WI38 (cell line): ENCODE data around the gene OTOA.

Experiments
- H3K4me3 ChIP-seq: 2 replicates; pipeline ENCODE4 v1.5.1; 2011; ENCODE audit warnings: low read depth, mild to moderate bottlenecking, control low read depth, low read length
- CTCF ChIP-seq: IDR thresholded peaks from 2 replicates; pipeline ENCODE4 v1.5.1; 2012; ENCODE audit warnings: low read depth, mild to moderate bottlenecking, control low read depth, low read length

OTOA gene

GRCh38 chr16:21652453-21652852 is 11.3 kb upstream of the OTOA start, which contains the start of gene IGSF6:
IGSF6 (minus strand) TSS chr16:21652608; CDS start chr16:21652598, 10 bp downstream.
- H3K4me3 ChIP-seq, result no peak within 1 kb of the TSS
- TF ChIP-seq CTCF, result no peak

- TF ChIP-seq CTCF, result no peak
- H3K4me3 ChIP-seq, result no peak overlapping the region
Measured at GRCh38 chr16:21653571-21653970, 10.2 kb upstream of the OTOA start.

GRCh38 chr16:21654466-21654865 is 9.3 kb upstream of the OTOA start:
- no peak for TF ChIP-seq CTCF
- no peak overlapping the region for H3K4me3 ChIP-seq

GRCh38 chr16:21654881-21655280 is 8.9 kb upstream of the OTOA start:
- no peak for TF ChIP-seq CTCF
- no peak overlapping the region for H3K4me3 ChIP-seq

GRCh38 chr16:21656795-21657768 is 6.7 kb upstream of the OTOA start:
- no peak overlapping the region for H3K4me3 ChIP-seq

GRCh38 chr16:21659124-21659523 is 4.6 kb upstream of the OTOA start:
- no peak overlapping the region for H3K4me3 ChIP-seq
- no peak for TF ChIP-seq CTCF

More at GRCh38 chr16:21656795-21657768, 6.7 kb upstream of the OTOA start:
- TF ChIP-seq CTCF, result peak; percentile 50; the same call in 1 of the 2 replicates
